ENCODE measurements around the gene ASTN2. TPM values are rescaled to one million over a fixed set of nuclear protein-coding genes. Genes with fewer than 3 reads are reported as not detected.

The ASTN2 gene
- total RNA-seq, 1 experiment from 2014 or later: 4.8 TPM

DNA sequence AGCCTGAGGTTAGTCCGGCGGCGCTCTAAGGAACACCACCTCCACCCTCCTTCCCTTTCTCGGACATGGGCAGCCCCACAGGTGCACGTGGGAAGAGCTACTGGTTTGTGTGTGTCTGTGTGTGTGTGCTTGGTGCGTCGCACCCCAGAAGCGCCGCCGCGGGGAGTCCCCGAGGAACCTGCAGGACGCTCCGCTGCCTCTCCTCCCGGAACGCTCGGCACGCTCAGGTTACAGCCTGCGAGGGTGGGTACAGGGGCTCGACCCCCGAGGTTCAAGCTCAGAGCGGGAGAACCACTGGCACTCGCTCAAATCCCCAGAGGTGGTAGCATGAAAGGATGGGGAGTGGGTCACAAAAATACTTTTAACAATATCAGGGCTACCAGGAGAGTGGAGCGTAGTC lies 2.0 kb downstream of the ASTN2 start:
- DNase-seq (ENCODE audit: low read depth, low spot score): no peak
- H3K9me3 ChIP-seq (ENCODE audit: control insufficient read depth in 1 of 2, insufficient read depth in 1 of 2, low read depth in 1 of 2, low read length in 2 of 2): peaks cover 0 to 9% of the 10 kb centered on the region in 2 experiments; a peak in 2 of 4 replicates
- POLR2A ChIA-PET: no interaction called here
- H3K4me2 ChIP-seq (ENCODE audit: low read length): no peak overlapping the region
- H3K36me3 ChIP-seq (ENCODE audit: control insufficient read depth in 1 of 2, insufficient read depth in 2 of 2, low read length in 2 of 2): no peaks in the 10 kb centered on the region
- H3K9me2 ChIP-seq (ENCODE audit: insufficient read depth): no peaks in the 10 kb centered on the region
- intact Hi-C loops (cut with micrococcal nuclease): loop anchor here (10.0 kb wide), 1 partner anchor 678 kb away; no protein-coding TSS in a partner anchor
- BruUV-seq (replicated peaks): no TSS peak
- no peaks in the 10 kb centered on the region for H3K4me1 ChIP-seq (ENCODE audit: control insufficient read depth in 1 of 2, insufficient read depth in 2 of 2, low read length in 2 of 2)
- H3K4me3 ChIP-seq (replicated peaks in 1 of 2; ENCODE audit: low read depth in 1 of 2, low read length in 2 of 2): no peak overlapping the region
- no peak for TF ChIP-seq SRF (IDR thresholded peaks at IDR 0.05; ENCODE audit: low read depth)
- no peak for TF ChIP-seq EGR1 (IDR thresholded peaks at IDR 0.05; ENCODE audit: low read depth)
- TF ChIP-seq FOSL1 (IDR thresholded peaks at IDR 0.05; ENCODE audit: low read depth): no peak
- no peak for TF ChIP-seq RAD21 (IDR thresholded peaks at IDR 0.05; ENCODE audit: low read depth)
- no peak for TF ChIP-seq CBX3 (IDR thresholded peaks at IDR 0.05; ENCODE audit: low read depth)
- no peak for TF ChIP-seq POLR2AphosphoS5 (IDR thresholded peaks at IDR 0.05; ENCODE audit: low read depth, low read length)
- no peak for TF ChIP-seq TCF7L2 (IDR thresholded peaks at IDR 0.05; ENCODE audit: borderline replicate concordance, extremely low read depth, insufficient read depth, insufficient read length)
- TF ChIP-seq, protein P1, sequence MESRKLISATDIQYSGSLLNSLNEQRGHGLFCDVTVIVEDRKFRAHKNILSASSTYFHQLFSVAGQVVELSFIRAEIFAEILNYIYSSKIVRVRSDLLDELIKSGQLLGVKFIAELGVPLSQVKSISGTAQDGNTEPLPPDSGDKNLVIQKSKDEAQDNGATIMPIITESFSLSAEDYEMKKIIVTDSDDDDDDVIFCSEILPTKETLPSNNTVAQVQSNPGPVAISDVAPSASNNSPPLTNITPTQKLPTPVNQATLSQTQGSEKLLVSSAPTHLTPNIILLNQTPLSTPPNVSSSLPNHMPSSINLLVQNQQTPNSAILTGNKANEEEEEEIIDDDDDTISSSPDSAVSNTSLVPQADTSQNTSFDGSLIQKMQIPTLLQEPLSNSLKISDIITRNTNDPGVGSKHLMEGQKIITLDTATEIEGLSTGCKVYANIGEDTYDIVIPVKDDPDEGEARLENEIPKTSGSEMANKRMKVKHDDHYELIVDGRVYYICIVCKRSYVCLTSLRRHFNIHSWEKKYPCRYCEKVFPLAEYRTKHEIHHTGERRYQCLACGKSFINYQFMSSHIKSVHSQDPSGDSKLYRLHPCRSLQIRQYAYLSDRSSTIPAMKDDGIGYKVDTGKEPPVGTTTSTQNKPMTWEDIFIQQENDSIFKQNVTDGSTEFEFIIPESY (IDR thresholded peaks at IDR 0.05; ENCODE audit: extremely low read depth, insufficient replicate concordance, low read length): no peak
- no peak for TF ChIP-seq ZNF274 (IDR thresholded peaks at IDR 0.05; ENCODE audit: low read depth, low read length)
- TF ChIP-seq, protein P2, sequence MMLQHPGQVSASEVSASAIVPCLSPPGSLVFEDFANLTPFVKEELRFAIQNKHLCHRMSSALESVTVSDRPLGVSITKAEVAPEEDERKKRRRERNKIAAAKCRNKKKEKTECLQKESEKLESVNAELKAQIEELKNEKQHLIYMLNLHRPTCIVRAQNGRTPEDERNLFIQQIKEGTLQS (IDR thresholded peaks at IDR 0.05): no peak
- no peak for TF ChIP-seq SP1 (IDR thresholded peaks at IDR 0.05; ENCODE audit: low read depth)
- no peak for TF ChIP-seq POLR2A (IDR thresholded peaks at IDR 0.05; ENCODE audit: borderline replicate concordance, extremely low read depth, insufficient read depth, insufficient read length)
- TF ChIP-seq ZFX (IDR thresholded peaks at IDR 0.05): no peak
- no peak for TF ChIP-seq CTCF (IDR thresholded peaks at IDR 0.05 in 2 of 3, conservative IDR thresholded peaks at IDR 0.05 in 1 of 3; ENCODE audit: borderline replicate concordance in 1 of 3, insufficient read depth in 1 of 3, low read depth in 2 of 3, low read length in 2 of 3)
- no peak for TF ChIP-seq JUND (IDR thresholded peaks at IDR 0.05)
- no peak for TF ChIP-seq YY1 (IDR thresholded peaks at IDR 0.05; ENCODE audit: extremely low read depth, insufficient replicate concordance, low read depth, low read length)
- TF ChIP-seq EZH2phosphoT487 (IDR thresholded peaks at IDR 0.05; ENCODE audit: borderline replicate concordance): no peak
- H2AFZ ChIP-seq (ENCODE audit: low read depth, low read length, poor library complexity, severe bottlenecking): no peak overlapping the region
- CTCF ChIA-PET: no interaction called here
- no peak overlapping the region for H3K9ac ChIP-seq (ENCODE audit: low read length)
- no peaks in the 10 kb centered on the region for H3K79me2 ChIP-seq (ENCODE audit: insufficient read depth, low read length)
- H4K20me1 ChIP-seq (ENCODE audit: insufficient read depth): no peaks in the 10 kb centered on the region
- no peak for ATAC-seq
- RAD21 ChIA-PET (ENCODE audit: low non-redundant PET in 1 of 2, low total read pairs in 2 of 2, uncharacterized antibody in 2 of 2, unreplicated experiment in 2 of 2): no interaction called here
- H3K27ac ChIP-seq (ENCODE audit: low read depth, low read length): no peak overlapping the region
- no peaks in the 10 kb centered on the region for H3K27me3 ChIP-seq (ENCODE audit: insufficient read depth, low read length)
